Gastrocnemius medialis (tissue), 4 donors: ENCODE data around the gene GPR148. TPM values are rescaled to one million over a fixed set of nuclear protein-coding genes. Genes with fewer than 3 reads are reported as not detected.

Source experiments
- ATAC-seq, 2 donors: fragments of 150-250 bp; one replicate each; pipeline ENCODE4 v1.9.1; 2016
- DNase-seq, 2 donors: peaks; one replicate each; pipeline ENCODE4 v3.0.0-alpha.2; 2019
- H3K27ac ChIP-seq, 4 donors: fragments of 200-600 bp; sonication (generic); 1 replicate in 1 of 4; 2 replicates in 3 of 4; pipeline ENCODE4 v1.5.1; 2016 to 2018; ENCODE audit warnings: mild to moderate bottlenecking in 2 of 4, moderate library complexity in 1 of 4
- H3K27me3 ChIP-seq, 3 donors: fragments of 200-600 bp; sonication (generic) in 2 of 3; 1 replicate in 1 of 3; 2 replicates in 2 of 3; pipeline versions ENCODE4 v1.5.1 to v1.6.0; 2016 to 2019; ENCODE audit warnings: mild to moderate bottlenecking in 1 of 3, moderate library complexity in 1 of 3
- H3K36me3 ChIP-seq, 2 donors: fragments of 200-600 bp; sonication (generic) in 1 of 2; one replicate each; pipeline ENCODE4 v1.5.1; 2017 to 2018
- H3K4me1 ChIP-seq, 2 donors: fragments of 200-600 bp; sonication (generic) in 1 of 2; one replicate each; pipeline ENCODE4 v1.5.1; 2016 to 2017; ENCODE audit warnings: mild to moderate bottlenecking in 2 of 2
- H3K4me3 ChIP-seq, 4 donors: fragments of 200-600 bp; sonication (generic) in 3 of 4; 1 replicate in 1 of 4; 2 replicates in 3 of 4; pipeline ENCODE4 v1.5.1; 2016 to 2019; ENCODE audit warnings: mild to moderate bottlenecking in 2 of 4
- H3K9me3 ChIP-seq, 3 donors: fragments of 200-600 bp; sonication (generic) in 2 of 3; 1 replicate in 1 of 3; 2 replicates in 2 of 3; pipeline ENCODE4 v1.5.1; 2016 to 2019
- CTCF ChIP-seq, 5 experiments: fragments of 450-650 bp in 3 of 5; fragments of 200-600 bp in 2 of 5; sonication (generic) in 2 of 5; IDR thresholded peaks in 4 of 5; conservative IDR thresholded peaks in 1 of 5; 1 replicate in 4 of 5; 2 replicates in 1 of 5; pipeline ENCODE4 v1.5.1; 2016 to 2019; ENCODE audit warnings: antibody characterized with exemption in 5 of 5, mild to moderate bottlenecking in 3 of 5, moderate library complexity in 3 of 5
- POLR2A ChIP-seq, 2 donors: fragments of 450-650 bp; IDR thresholded peaks; one replicate each; pipeline ENCODE4 v1.6.1; 2017; ENCODE audit warnings: antibody characterized with exemption in 2 of 2, mild to moderate bottlenecking in 2 of 2, moderate library complexity in 2 of 2
- in situ Hi-C, 4 donors: fragments of 200-750 bp; cut with MboI; loops; one replicate each; pipeline versions ENCODE4 v1.15.0 to v1.8.0; 2017; ENCODE audit warnings: low sequenced_read_pairs in 4 of 4
- intact Hi-C: fragments of 100-400 bp; cut with DNase I; formaldehyde crosslinking; loops from one replicate; pipeline ENCODE4 v1.15.1; 2023; ENCODE audit warnings: low total_unique reads
- total RNA-seq, 4 donors: library from RNA; depleted of rRNA; stranded (reverse); fragments of >200 nt; gene quantifications; one replicate each; pipeline versions ENCODE4 v1.1.0 to v1.2.3, GENCODE V29; 2016

The GPR148 gene
- total RNA-seq, 4 donors from 2014 or later, result not detected

- no peaks in the 10 kb centered on the region for H3K27me3 ChIP-seq
Observed at GRCh38 chr2:130737592-130737991, 8.7 kb downstream of the GPR148 start.

GRCh38 chr2:130740671-130741070, 11.8 kb downstream of the GPR148 start:
- intact Hi-C loops (no loop called here), in situ Hi-C loops (no loop called here)
- Histone ChIP-seq H3K4me3 (no peak overlapping the region), H3K4me1 (no peaks in the 10 kb centered on the region), H3K9me3 (no peaks in the 10 kb centered on the region), H3K27me3 (no peaks in the 10 kb centered on the region), H3K27ac (no peak overlapping the region), H3K36me3 (no peaks in the 10 kb centered on the region)
- ATAC-seq (no peak), DNase-seq (no peak)
- TF ChIP-seq CTCF (IDR thresholded peaks at IDR 0.05 in 4 of 5, conservative IDR thresholded peaks at IDR 0.05 in 1 of 5), result no peak
- TF ChIP-seq POLR2A (IDR thresholded peaks at IDR 0.05), result no peak

More at GRCh38 chr2:130737592-130737991, 8.7 kb downstream of the GPR148 start:
- no peak overlapping the region for H3K4me3 ChIP-seq
- TF ChIP-seq CTCF (IDR thresholded peaks at IDR 0.05 in 4 of 5, conservative IDR thresholded peaks at IDR 0.05 in 1 of 5), result no peak
- no peak for TF ChIP-seq POLR2A (IDR thresholded peaks at IDR 0.05)
- ATAC-seq (no peak), DNase-seq (no peak)
- H3K4me1 ChIP-seq, result no peaks in the 10 kb centered on the region
- no peaks in the 10 kb centered on the region for H3K36me3 ChIP-seq
- no peaks in the 10 kb centered on the region for H3K9me3 ChIP-seq
- intact Hi-C loops (no loop called here), in situ Hi-C loops (no loop called here)
- no peak overlapping the region for H3K27ac ChIP-seq

GRCh38 chr2:130743278-130743677, 14.4 kb downstream of the GPR148 start:
- in situ Hi-C loops, result no loop called here
- H3K27me3 ChIP-seq, result no peaks in the 10 kb centered on the region
- ATAC-seq (no peak), DNase-seq (no peak)
- H3K4me3 ChIP-seq, result no peak overlapping the region
- TF ChIP-seq POLR2A (IDR thresholded peaks at IDR 0.05), result no peak
- no peak for TF ChIP-seq CTCF (IDR thresholded peaks at IDR 0.05 in 4 of 5, conservative IDR thresholded peaks at IDR 0.05 in 1 of 5)
- H3K4me1 ChIP-seq, result no peaks in the 10 kb centered on the region
- intact Hi-C loops, result no loop called here
- H3K9me3 ChIP-seq, result no peaks in the 10 kb centered on the region
- no peaks in the 10 kb centered on the region for H3K36me3 ChIP-seq
- H3K27ac ChIP-seq, result no peak overlapping the region

GRCh38 chr2:130744287-130745117, 15.6 kb downstream of the GPR148 start:
- no peak for DNase-seq
- intact Hi-C loops, result no loop called here
- in situ Hi-C loops, result no loop called here

More at GRCh38 chr2:130744287-130745117, 15.6 kb downstream of the GPR148 start:
- no peaks in the 10 kb centered on the region for H3K27me3 ChIP-seq
- TF ChIP-seq CTCF (IDR thresholded peaks at IDR 0.05 in 4 of 5, conservative IDR thresholded peaks at IDR 0.05 in 1 of 5) (no peak), POLR2A (IDR thresholded peaks at IDR 0.05) (no peak)
- H3K27ac ChIP-seq, result no peak overlapping the region
- no peak overlapping the region for H3K4me3 ChIP-seq
- H3K36me3 ChIP-seq, result no peaks in the 10 kb centered on the region
- no peak for ATAC-seq
- H3K4me1 ChIP-seq, result no peaks in the 10 kb centered on the region
- no peaks in the 10 kb centered on the region for H3K9me3 ChIP-seq
